Inflammatory macrophage treated with lipopolysaccharide for 1 hour (primary cell): ENCODE data around the gene FTCDNL1.

Experiments used
- DNase-seq, 2 donors: peaks; one replicate each; pipeline ENCODE4 v3.0.0-alpha.2; 2020 to 2022

The FTCDNL1 gene

DNA sequence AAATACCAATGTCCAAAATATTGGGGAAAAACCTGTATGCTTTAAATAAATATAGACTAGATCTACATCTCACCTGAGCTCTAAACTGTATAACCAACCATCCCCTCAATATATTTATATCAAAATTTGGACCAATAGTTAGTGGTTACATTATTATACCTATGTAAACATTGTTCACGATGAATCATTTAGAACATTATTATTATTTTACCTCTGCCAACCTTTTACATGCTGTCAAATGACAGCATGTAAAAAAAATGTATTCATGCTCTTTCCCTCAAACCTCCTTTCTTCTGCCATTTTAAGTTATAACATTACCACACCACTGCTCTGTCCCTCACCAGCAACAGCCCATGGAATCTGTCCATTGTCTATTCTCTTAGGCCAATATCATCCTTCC, 9.6 kb downstream of the FTCDNL1 start:
- no peak for DNase-seq

DNA sequence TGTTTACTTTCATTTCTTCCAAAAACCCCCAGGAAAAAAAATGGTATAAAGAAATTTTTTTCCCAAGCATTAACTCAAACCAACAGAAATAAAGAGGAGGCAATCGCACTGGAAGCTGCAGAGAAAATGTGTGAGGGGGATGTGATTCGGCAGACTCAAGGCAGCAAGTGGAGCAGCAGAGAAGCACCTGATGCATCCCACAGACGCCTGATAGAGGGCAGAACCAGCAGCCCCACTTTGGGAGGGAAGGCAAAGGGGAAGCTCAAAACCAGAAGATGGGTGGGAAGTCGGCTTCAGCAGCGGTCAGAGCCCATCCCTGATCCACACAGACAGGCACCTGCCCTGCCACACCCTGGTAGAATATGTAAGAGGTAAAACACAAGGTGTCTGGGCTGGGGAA, 12.6 kb downstream of the FTCDNL1 start:
- no peak for DNase-seq

DNA sequence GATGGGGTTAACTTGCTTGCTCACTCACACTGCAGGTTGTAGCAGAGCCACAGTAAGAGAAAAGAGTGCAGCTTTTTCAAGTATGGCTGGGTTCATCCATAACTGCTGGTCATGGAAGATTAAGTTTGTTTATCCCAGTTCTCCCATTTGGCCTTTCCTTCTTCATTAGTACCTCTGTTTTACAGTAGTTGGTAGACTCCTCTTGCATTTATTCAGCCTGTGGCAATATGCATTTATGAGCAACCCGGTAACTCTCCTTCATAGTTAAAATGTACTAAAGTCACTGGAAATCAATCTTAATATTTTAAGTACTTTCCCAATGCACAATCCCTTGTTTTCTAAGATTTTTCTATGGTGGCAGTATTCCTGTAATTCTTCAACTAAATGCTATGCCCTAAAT, 14.0 kb downstream of the FTCDNL1 start:
- DNase-seq = no peak

DNA sequence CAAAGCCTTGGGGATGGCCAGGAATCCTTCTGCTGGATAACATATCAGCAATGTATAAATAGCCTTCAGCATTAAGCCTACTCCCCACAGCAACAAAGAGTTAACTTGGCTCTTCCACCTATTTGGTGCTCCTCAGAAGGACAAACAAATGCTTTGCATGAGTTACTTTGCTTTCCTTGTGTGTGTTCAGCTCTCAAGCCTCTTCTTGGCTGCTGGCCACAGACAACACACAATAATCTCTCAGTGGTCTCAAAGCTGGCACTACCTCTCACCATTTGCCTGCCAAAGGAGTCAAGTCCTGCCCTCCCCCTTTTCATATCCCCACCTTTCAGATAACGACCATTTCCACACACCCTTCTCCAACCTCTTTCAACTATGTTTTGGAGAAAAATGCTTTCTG, 17.5 kb downstream of the FTCDNL1 start:
- no peak for DNase-seq

DNA sequence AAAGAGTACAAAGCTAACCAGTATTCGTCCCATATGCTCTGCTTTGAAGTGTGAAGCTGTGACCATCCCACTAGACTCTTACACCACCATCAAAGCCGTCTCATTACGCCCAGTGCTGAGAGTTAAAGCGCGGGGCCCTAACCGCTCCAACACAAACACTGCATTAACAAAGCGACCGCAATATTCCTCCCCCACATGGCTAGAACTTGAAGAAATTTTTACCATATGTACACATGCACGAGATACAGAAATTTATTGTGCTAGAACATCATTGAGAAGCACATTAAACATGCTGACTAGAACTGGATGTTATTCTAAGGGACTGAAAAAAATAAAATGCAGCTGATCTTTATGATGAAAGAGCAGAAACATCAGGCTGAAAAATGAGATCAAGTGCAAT, 20.5 kb downstream of the FTCDNL1 start:
- no peak for DNase-seq

DNA sequence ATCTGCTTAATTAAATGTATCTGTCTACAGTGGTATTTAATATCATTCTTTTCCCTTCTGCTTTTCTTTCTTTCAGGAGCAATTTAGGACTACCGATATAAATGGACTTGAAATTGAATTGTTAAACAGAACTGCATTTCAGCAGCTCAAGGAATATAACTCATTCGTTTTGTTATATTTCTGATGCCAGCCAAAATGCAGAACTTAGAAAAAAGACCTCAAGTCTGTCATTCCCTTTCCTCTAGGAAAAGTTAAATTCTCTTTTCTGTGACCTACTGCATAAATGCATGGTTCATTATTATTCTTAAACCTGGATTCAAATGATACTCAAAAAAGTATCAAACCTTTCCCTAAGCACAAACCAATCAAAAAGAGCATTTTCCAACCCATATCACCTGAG, 21.4 kb downstream of the FTCDNL1 start:
- DNase-seq = no peak

DNA sequence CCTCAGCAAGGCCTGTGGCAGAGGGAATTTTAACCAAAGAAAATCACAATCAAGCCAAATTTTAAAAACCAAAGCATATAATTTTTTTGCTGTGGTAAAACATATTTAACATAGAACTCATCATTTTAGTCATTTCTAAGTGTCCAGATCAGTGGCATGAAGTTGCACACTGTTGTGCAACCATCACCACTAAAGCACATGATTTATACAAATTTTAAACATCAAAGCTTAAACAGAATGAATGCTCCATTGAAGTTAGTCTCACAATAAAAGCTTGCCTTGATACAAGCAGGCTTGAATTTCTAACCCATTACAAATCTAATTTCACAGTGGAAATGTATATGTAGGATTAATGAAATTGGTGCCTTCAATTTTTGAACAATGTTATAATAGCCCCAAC, 31.2 kb downstream of the FTCDNL1 start:
- peak in 1 of 2 donors; percentile 9 for DNase-seq

DNA sequence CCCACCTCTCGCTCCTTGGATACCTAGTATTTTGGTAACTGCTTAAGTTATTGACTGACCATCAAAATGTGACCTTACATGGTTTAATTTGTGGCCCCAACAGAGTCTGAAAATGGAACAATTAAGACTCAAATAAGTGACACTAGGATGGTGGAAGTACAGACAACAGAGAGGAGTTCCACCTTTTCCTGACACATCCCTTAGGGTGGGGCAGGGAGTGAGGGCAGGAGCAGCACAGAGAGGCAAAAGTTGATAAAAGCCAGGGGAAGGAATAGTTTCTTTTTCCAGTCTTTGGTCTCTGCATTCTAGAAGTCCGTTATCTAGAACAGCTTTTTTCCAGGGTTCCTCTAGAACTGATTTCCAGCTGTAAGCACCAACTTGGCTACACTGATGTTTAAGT, 32.2 kb downstream of the FTCDNL1 start:
- no peak for DNase-seq

DNA sequence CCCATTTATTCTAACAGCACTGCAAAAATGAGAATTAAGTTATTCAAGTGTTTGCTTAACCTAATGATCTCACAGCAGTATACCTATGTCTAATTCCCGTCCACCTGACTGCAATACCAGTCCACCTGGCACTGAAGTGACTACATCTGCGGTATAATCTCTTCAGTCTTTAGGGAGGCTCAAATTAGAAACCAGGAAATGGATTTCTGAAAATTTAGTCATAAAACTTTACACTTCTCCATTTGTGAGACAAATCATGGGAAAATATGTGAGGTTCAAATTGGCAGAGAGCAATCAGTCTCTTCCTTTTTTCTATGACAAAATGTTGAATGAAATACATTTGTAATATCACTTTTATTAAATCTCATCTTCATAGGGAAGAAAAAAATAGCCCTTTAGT, 33.0 kb downstream of the FTCDNL1 start:
- peak; percentile 49 to 65 for DNase-seq

DNA sequence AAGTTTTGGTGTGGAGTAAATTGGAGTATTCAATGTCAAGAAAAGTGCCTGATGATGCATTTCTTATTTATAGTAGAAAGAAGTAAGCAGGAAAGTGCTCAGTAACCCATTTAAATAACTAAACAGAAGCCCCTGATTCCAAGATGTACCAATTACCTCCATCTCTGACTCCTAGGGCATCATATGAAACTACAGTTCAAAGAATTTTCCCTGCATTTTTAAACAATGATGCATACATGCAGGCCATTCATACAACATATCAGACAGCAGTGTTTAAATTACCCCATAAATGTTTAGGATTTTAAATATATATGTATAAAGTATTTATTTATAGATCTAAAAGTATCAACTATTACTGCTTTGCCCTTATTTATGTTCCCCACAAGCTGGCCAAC, 36.2 kb downstream of the FTCDNL1 start:
- no peak for DNase-seq

DNA sequence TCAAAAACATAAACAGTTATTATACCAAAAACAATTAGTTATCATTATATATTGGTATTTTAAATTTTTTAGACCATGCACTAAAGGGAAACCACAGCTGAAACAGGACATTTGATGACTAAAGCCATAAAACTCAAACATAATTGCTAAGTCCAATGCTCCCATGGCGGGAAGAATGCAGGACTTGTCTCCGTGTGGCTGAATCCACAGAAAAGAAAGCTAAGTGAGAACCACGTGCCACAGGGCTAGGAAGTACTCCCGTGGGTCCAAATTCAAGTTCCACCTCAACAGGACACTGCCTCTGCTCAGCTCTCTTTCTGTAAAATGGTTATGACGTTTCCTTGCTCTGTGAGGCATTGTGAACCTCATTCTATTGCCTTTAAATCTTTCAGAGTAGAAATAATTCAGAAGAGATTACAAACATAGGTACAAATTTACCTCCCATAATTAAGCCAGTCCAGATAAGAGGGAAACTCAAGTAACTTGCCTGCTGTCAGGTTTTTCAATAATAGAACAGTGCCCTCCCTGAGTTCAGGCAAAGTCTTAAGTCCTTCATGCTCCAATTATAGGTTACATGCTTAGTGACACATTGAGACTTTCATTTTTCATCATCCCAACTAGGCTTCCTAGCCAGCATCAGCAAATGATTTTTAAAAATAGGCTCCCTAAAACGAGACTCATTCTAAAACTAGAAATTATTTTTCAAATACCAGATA, 36.7 kb downstream of the FTCDNL1 start:
- no peak for DNase-seq

DNA sequence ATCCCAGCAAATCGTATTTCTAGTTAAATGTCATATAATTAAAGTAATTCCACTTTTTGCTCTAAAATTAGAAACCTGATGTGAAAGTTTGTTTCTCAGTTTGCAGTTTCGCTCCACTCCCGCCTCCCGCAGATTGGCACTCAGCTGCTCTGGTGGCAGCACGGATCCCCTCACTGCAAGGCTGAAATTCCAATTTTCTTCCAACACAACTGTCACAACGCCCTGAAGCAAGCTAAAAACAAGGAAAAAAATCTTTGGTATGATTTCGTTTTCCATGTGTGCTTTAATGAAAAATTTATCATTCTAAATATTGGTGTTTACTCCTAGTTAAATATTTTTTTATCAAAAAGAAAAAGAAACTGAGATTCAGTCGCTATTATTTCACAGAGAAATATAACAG, 38.5 kb downstream of the FTCDNL1 start:
- DNase-seq = no peak

DNA sequence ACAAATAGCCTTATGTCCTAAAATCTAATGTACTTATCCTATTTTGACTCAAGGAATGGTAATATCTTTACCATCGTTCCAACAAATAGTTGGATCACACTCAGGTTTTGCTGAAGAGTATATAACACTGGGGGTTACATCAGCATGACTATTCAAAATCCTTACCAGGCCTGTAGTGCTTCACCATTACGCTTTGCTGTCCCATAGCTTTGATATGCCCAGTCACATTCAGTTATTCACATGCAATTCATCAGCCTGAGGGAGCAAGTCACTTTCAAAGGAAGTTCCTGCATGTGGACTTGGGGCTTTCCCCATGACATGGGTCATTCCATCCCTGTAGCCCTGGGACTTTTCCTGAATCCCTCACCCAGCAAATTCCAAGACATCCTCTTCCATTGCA, 39.6 kb downstream of the FTCDNL1 start:
- DNase-seq = peak; percentile 58 to 90

DNA sequence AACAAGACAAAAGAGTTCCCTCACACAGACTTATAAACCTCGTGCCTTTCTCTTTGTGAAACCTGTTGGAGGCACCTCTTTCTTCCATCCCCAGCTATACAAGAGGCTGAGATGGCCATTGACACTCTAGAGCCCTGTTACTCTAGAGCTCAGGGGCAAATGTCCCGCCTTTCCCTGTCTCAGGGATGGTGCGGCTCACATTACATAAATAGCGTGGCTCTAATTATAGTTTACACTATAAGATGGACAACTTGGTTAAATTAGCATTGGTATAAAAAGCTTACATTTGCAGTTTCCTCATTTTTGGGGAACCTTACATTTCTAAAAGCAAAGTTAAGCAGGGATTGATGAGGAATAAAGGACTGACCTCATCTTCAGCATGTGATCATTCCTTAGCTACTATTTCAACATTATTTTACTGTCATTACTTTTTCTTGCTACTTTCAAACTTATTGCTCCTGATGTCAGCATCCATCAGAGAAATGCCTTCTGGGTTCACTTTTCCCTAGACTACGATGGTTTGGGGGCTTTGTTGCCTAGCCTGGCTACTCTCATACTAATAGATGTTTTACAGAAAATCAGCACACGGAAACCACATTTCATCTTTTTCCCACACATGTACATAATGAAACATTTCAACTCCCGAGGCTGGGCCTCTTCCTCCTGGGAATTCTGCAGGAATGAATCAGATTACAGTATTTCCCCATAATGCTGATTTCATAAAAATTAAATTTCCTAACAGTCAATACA, 40.4 kb downstream of the FTCDNL1 start:
- DNase-seq = peak; percentile 53 to 73

DNA sequence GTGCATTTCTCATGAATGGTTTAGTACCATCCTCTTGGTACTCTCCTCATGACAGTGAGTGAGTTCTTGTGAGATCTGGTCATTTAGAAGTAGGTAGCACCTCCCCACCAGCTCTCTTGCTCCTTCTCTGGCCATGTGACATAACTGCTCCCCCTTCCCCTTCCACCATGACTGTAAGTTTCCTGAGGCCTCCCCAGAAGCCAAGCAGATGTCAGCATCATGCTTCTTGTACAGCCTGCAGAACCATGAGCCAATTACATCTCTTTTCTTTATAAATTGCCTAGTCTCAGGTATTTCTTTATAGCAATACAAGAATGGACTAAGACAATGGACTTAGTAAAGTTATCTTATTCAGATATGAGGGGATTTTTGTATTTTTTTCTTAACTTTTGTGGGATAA, 43.0 kb downstream of the FTCDNL1 start:
- no peak for DNase-seq

DNA sequence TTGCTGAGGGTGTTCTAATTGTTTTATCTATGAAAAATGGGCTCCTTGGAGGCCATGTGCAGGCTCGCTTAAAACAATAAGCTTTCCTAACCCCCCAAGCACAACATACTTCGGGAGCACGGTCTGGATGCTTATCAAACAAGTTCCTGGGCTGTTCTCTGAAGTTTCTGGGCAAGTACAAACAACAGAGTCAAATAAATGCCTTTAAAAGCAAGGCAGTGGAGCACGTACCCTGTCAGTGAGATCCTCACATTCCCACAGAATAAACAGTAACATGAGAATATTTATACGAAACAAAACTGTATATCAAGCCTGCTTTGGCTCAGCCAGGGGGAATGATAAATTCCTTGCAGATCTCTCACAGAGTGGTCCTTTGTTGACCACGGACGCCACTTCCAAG, 44.8 kb downstream of the FTCDNL1 start:
- no peak for DNase-seq

DNA sequence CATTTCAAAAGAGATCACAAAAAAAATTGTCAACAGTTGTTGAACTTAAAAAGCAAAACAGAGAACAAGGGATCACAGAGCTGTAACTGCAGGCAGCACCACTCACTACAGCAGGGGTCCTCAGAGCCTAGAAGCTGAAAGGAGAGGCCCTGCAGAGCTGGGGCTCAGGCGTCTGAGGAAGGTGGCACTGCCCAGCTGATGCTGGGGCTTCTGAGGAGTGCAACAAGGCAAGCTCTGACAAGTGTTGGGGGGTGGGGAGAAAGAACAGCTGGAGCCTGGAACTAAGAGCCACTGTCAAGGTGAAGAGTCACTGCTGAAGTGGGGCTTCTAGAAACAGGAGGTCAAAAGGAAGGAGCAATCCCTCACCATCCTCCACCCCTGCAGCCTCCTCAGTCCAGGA, 46.2 kb downstream of the FTCDNL1 start:
- no peak for DNase-seq

DNA sequence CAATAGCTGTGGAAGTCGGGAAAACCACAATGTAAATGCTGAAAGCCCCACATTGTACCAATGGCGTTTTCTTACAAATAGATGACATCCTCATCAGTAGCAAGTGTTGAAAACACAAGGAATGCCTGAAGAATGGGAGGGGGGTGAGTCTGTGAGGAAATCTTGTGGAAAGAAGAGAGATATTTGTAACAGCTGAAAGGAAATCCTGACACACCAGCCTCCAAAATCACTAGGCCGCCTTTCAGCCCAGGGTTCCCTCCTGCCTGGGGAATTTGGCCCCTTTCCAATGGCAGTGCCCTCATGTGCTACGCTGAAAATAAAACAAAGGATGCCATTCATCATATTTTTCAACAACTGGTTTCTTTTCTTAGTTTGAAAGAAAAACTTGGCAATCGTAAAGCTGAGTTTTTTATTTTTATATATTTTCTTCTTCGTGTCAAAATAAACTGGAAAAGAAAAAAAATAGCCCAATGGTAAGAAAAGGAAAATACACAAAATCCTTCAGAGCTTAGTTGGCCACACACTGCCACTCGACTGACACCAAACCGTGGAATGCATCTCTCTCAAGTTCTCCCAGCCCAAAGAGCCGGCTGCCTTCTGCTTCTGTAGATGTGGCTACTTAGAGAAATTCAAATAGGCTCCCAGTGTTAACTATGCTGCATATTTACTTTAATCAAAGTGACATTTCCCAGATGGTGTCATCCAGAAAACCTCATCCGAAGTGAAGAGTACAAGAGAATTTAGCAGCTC, 52.0 kb downstream of the FTCDNL1 start:
- no peak for DNase-seq

DNA sequence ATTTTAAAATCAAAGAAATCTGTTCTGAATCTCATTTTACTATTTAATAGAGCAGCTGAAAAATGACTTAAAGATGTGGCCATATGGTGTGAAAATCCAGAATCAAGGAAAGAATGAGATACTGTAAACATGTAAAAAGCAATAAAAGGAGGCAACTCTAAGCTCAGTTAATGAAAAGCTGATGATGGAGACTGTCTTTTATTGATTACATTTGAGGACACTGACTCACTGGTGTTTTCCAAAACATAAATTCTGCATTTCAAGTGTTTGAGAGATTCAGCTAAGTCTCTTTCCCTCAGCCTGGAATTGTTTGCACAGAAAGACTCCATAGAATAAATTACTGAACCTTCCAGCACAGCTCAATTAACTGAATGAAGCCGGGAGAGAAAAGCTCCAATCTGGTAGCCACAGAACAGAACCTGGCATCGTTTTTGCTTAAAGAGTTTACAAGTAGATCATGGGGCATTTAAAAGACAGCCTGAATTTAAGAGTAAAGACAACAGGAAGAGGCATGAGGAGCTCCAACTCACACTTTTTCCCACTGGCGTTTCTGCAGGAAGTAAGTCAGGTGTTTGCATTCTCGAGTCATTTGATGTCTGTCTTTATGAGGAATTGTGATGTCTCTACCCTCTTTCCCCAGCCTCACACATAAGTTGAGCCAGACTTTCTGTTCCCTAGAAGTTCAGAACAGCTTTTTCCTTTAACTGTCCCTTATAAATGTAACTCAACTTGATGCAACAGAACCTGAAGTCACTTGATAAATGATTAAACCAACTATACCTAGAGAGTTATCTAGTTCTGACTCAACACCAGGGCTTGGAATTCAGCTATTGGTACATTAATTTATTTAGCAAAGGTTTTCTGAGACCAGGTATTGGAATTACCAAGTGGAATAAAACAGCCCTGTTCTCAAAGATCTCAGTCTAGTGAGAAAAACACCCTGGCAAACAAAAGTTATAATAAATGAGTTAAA, 53.3 kb downstream of the FTCDNL1 start:
- no peak for DNase-seq

DNA sequence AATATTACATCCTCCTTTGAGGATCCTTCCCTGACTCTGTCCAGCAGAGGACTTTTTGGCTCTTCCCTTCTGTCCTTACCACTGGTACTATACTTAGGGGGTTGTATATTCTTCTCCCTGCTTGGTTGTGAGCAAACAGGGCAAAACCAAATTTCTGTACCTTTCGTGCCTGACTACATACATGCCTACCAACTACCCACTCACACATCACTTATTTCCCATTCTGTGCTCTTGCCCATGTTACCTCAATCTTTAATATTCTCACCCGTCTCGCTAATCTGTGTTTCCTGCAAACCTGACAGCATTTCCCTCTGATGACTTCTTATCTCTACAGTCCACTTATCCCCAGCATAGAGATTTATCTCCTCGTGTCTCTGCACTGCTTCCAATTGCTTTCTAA, 58.6 kb downstream of the FTCDNL1 start:
- no peak for DNase-seq

DNA sequence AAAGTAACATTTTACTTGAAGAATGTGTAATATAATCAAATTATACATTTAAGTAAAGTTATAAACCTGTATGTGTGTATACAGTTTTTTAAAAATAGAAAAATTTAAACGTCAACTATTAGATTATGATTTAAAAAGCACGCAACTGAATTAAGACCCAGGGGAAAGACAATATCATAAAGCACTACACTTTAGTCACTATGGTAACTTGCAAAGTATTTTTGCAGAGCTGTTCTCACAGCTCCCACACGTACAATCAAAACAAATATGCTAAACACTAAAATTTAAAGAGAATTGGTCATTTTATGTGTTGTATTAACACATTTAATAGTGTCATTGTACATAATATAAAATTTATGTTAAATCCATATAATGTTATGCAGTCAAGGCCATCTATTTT, 59.7 kb downstream of the FTCDNL1 start:
- no peak for DNase-seq

DNA sequence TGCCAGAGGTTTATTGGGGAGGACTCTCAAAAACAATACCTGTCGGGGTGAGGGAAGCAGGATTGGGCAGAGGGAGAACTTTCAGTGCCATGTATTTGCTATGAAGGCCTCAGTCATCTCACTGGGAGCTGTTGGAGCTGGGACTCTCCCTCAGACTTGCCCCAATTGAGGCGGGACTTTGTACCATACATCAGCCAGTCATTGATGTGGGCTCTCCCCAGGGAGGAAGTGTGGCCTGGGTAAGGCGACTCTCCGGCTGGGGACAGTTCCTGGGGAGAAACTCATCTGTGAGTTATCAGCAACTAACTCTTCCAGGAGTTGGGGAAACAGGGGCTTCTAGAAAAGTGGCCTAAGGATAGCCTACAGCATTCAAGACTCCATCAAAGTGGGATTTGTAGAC, 66.5 kb downstream of the FTCDNL1 start:
- no peak for DNase-seq

DNA sequence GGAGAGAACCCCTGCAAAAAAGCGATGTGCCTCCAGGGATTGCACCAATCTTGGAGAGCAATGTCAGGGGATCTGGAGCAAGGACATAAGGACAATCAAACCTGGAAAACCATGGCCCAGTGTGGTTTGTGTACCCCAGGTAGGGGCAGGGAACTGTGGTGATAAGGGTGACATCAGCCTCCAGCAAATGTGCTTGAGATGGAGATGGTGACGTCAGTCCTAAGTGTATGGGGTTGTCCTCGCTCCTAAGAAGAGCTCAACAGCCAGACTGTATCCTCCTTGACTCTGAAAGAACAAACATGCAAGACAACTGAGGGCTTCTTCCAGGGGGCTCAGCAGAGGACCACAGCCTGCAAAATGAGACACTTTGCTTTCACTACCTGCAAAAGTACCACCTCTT, 71.4 kb downstream of the FTCDNL1 start:
- no peak for DNase-seq
